22Rv1 (cell line): ENCODE measurements around the gene ZG16B.

Experiments used
- H3K27ac ChIP-seq: fragments of 450-650 bp; 2 replicates; pipeline ENCODE4 v1.5.1; 2017
- ZFX ChIP-seq: fragments of 450-650 bp; IDR thresholded peaks from 2 replicates; pipeline ENCODE4 v1.6.1; 2017; ENCODE audit warnings: antibody characterized with exemption, borderline replicate concordance
- TF ChIP-seq, protein P1 (sequence below): fragments of 450-650 bp; IDR thresholded peaks from 2 replicates; pipeline ENCODE4 v1.5.1; 2017; ENCODE audit warnings: mild to moderate bottlenecking

ZG16B gene

DNA sequence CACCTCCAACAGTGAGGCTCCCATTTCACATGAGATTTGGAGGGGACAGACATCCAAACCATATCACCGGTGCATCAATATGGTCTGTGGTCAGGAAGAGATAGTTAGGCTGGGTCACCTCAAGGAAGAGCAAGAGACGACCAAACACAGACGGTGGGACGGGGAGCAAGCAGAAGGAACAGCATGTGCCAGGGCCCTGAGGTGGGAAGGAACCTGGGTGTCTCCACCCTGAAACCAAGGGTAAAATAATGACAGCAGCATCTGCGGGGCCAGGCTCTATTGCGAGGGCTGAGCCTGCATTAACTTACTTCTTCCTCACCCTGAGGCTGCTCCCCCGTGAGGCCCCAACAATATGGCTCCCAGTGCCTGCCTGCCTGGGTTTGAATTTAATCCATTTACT lies 21.9 kb upstream of the ZG16B start:
- no peak overlapping the region for H3K27ac ChIP-seq
- TF ChIP-seq ZFX: no peak
- TF ChIP-seq, protein P1, sequence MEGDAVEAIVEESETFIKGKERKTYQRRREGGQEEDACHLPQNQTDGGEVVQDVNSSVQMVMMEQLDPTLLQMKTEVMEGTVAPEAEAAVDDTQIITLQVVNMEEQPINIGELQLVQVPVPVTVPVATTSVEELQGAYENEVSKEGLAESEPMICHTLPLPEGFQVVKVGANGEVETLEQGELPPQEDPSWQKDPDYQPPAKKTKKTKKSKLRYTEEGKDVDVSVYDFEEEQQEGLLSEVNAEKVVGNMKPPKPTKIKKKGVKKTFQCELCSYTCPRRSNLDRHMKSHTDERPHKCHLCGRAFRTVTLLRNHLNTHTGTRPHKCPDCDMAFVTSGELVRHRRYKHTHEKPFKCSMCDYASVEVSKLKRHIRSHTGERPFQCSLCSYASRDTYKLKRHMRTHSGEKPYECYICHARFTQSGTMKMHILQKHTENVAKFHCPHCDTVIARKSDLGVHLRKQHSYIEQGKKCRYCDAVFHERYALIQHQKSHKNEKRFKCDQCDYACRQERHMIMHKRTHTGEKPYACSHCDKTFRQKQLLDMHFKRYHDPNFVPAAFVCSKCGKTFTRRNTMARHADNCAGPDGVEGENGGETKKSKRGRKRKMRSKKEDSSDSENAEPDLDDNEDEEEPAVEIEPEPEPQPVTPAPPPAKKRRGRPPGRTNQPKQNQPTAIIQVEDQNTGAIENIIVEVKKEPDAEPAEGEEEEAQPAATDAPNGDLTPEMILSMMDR: no peak

DNA sequence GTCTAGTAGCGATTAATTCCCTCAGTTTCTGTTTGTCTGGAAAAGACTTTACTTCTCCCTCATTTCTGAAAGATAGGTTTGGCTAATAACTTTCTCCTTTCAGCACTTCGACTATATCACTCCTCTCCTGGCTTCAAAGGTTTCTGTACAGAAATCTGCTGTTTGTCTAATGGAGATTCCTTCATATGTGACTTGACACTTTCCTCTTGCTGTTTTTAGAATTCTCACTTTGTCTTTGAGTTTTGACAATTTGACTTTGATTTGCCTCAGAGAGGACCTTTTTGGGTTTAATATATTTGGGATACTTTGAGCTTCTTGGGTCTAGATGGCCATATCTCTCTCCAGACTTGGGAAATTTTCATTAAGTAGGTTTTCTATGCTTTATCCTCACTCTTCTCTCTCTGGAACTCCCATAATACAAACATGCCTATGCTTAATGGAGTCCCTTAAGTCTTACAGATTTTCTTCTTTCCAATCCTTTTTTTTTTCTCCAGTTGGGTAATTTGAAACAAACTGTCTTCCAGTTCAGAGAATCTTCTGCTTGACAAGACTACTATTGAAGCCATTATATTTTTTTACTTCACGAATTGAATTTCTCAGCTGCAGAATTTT lies 20.8 kb upstream of the ZG16B start:
- no peak overlapping the region for H3K27ac ChIP-seq
- TF ChIP-seq, protein P1: no peak

DNA sequence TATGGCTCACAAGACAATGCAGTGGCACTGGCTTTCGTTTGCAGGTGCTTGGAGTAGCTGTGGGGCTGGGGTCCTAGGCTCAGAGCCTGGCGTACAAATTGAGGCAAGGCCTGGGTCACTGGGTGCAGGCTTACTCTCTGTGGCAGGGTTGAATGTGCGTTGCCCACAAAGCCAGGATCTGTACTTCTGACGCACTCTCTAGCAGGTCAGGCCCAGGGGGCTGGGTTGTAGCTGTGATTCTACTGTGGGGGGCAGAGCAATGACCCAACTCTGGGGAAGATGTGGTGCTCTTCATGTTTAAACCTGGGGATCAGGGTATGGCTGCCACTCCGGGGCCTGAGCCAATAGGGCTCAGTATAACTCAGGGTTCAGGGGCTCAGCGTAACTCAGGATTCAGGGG lies 19.5 kb upstream of the ZG16B start:
- TF ChIP-seq ZFX: no peak
- TF ChIP-seq, protein P1: no peak
- H3K27ac ChIP-seq: no peak overlapping the region

DNA sequence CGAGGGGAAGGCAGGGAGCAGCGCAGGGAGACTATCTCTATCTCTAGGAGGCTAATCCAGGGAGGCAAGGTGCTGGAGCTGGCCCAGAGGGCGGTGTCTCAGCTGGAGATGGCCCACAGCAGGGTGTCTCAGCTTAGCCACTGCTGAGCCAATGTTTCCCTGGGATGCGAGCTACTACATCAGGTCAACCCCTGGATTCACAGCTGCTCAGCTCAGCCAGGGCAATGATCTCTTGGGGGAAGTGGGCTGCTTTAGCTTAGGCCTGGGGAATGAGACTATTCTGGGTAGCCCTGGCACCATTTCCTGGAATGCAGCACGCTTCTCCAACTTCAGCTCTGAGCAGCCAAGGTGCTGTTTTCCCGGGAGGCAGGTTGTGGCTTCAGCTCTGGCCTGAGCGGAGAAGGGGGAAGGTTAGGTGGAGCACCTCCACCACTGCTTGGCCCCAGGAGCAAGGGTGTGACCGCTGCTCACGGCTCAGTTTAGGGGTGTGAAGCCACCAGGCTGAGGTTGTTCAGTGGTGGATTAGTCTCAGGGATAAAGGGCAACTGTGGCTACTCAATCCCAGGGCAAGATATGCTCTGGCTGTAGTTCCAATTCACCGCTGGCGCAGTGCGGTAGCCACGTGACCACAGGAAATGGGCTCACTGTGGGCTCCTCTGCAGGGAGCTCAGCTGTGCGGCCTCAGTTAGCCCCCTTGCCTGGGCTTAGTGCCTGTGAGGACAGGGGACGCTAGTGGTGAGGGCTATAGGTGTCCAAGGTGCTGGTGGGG lies 18.2 kb upstream of the ZG16B start:
- TF ChIP-seq, protein P1: no peak
- no peak for TF ChIP-seq ZFX
- H3K27ac ChIP-seq: no peak overlapping the region

DNA sequence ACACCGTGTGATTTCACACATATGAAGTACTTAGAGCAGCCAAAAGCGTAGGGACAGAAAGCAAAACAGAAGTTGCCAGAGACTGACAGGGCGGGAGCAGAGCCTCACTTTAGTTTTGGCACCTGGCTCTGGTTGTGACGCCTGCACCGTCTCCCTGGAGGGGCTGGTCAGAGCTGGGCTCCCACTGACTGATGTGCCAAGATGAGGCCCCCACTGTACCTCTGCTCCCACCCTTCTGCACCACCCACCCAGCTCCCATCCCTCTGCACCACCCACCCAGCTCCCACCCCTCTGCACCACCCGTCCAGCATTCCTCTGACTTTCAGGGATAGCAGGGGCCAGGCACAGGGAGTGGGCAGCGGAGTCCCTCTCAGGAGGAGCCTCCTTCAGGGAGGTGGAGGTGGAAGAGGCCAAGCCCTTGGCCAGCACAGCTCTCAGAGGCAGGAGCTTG lies 16.3 kb upstream of the ZG16B start:
- TF ChIP-seq, protein P1: no peak
- TF ChIP-seq ZFX: no peak
- H3K27ac ChIP-seq: no peak overlapping the region

DNA sequence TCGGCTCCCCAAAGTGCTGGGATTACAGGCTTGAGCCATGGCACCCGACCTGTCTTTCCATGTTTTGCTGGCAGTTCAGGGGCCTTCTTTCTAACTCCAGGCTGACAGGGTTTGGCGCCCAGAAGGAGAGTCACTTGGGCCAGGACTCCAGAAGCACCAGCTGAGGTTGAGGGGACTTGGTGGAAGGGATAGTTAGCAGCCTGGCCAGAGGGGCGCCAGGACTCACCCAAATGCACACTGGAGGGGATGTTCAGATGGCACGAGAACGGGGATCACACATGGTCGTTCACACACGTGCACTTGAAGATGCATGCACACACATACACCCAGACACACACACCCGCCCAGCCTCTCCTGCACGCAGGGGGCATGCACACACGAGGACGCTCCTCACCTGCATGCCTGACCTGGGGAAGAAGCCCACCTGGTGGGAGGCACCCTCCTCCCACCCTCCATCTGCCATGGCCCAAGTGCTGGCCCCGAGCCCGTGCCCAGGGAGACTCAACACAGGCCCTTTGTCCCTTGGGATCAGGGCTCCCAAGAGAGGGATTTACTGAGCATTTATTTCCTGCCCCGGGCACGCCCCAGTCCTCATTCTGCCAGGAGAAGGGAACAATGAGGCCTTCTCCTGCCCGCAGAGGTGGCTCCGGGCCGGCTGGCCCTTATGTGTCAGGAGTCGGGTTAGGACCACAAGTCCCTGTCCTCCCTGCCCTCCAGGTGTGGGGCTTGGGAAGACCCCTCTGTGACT lies 15.4 kb upstream of the ZG16B start:
- no peak overlapping the region for H3K27ac ChIP-seq
- TF ChIP-seq ZFX: no peak
- TF ChIP-seq, protein P1: no peak

DNA sequence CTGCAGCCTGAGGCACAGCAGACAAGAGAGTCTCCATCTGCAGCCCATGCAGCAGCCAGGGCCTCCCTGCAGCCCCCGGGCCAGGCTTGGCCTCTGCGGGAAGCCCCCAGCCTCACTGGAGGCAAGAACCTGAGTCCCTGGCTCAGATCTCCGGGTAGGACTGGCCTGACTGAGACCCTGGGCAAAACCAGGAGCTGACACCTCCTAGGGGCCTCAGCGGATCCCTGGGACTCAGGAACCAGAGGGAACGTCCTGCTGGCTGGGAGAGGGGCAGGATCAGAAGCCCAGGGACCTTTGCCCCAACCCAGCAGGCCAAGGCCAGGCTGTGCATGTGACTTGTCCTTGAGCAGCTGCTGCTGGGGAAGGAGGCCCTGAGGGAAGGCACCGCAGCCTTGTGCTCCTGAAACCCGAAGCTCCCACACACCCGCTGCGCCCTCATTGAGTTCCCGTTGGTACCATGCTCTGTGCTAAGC lies 14.8 kb upstream of the ZG16B start:
- no peak for TF ChIP-seq ZFX
- TF ChIP-seq, protein P1: no peak
- H3K27ac ChIP-seq: no peak overlapping the region
